ENCODE results near the gene CAP1.

Gene CAP1

DNA sequence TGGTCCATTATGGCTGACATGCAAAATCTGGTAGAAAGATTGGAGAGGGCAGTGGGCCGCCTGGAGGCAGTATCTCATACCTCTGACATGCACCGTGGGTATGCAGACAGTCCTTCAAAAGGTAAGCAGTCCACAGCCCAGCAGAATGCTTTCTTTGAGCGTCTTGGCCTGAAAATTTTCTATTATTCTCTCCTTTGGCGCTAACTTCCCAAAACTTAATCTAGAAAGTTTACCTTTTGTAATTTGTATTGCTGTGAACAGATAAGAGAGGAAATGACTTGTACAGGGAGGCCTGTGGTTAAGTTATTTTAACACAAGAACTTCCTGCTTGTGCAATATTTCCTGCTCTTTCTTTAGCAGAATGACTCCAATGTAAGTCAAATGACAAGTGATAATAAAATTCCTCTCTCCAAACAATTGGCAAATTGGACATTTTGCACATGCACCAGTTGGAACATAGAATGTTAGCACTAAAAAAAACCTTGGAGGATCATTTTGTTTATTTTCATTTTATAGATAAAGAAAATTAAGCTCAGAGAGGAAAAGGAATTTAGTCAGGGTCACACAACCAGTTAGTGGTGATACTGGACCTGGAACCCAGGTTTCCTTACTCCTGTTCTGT is 18.9 kb downstream of the CAP1 start:
- DNase-seq, result no peak

DNA sequence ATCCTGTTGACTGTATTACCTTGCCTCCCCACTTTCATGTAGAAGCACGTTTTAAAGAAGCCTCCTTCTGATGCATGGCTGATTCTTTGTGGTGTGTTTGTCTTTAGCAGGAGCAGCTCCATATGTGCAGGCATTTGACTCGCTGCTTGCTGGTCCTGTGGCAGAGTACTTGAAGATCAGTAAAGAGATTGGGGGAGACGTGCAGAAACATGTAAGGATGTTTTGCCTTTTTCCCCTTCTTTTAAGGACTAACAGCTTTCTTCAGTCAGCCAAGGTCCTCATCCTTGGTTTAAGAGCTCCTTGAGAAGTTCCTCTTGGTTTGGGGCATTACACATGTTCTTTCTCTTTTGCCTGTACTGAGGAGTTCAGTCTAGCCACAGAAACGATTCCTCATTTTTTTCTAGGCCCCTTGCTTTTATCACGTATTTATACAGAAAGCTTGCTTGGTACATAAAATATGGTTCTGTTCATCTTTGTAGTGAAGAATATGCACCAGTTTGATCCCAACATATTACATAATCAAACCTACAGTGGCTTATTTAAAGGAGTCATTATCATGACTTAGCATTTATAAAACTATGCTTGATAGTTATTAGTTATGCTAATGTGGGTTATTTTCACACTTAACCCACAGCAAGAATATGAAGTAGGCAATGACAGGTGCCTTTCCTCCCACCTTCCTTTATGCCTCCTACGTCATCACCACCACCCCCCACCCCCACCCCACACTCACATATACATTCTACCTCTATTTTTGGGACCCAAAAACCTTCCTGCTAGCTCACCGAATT is 19.6 kb downstream of the CAP1 start:
- DNase-seq, result no peak

DNA sequence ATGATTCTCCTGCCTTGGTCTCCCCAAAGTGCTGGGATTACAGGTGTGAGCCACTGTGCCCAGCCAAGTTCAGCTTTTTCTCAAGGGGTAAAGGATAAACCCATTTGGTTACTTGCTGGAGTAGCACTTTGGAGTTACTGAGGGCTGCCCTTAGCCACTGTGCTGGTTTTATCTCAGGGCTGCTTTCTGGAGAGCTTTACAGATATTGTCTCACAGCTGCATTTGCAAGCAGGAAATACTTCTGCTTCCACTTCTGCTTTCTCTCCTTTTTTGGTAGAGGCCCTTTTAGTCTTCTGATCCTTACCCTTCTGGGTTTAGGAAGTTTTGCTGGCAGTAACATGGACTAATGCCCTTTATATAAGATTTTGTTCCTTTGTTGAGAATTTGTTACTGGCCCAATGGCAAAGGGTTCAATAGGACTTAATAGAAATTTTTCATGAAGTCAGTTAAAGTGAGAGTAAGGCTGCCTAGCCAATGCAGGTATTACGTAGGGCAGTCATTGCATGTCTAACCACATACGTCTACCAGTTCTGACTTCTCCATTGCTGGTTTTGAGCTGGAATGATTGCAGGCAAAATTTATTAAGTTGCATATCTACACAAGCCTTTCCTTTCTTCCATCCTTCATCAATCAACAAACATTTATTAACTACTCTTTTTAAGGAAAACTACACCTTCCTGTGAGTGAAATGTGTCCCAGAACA is 24.4 kb downstream of the CAP1 start:
- no peak for DNase-seq

GRCh38 chr1:40067023-40067422 is 26.5 kb downstream of the CAP1 start:
- DNase-seq, result no peak

DNA sequence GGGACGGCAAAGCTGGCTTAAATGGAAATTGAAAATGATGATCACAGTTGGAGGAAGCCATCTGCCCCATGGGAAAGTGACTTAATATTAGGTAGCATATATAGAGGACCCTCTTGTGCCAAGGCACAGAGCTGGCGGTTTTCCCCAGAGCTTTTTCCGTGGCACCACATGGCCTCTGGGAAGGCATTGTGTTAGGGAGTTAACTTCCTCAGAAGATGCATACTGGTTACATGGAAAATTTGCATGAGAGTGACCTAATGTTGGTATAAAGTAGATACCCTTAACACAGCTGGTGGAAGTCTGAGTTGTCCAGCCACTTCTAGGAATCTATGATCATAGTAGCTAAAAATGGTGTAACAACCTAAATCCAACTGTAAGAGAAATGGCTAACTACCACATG is 27.3 kb downstream of the CAP1 start:
- no peak for DNase-seq

DNA sequence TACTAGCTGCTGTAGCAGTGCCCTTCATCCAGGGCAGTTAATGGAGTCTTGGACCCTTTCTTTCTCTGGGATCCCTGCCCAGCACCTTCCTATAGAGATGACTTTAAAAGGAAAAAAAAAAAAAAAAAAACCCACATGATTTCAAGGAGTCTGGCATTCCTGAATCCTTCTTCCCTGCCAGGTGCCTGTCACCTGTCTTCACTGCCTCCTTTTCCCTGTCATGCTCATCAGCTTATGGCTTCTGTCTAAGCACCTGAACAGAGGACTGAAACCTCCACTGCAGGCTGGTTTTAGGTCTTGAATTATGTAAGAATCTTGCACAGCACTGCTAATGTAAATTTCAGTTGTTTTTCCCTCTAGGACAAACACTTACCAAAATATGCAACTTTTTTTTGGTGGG is 31.6 kb downstream of the CAP1 start:
- DNase-seq, result no peak

DNA sequence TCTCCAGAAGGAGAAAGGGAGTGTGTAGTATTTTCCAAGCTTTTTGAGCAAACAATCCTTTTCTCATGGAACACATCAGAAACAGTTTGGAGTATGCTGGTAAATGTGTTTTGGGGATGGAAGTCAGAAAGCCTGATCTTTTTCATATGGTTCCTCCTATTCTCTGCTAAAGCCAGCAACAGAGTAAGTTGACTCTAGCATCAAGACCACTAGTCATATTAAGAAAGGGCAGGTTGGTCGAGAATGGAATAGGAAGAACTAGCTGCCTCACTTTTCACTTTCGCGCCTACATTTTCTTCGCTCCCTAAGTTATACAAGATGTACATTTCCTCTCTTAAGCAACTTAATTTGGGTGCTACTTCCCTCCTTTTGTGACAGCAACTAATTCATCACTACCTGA is 32.5 kb downstream of the CAP1 start:
- no peak for DNase-seq

DNA sequence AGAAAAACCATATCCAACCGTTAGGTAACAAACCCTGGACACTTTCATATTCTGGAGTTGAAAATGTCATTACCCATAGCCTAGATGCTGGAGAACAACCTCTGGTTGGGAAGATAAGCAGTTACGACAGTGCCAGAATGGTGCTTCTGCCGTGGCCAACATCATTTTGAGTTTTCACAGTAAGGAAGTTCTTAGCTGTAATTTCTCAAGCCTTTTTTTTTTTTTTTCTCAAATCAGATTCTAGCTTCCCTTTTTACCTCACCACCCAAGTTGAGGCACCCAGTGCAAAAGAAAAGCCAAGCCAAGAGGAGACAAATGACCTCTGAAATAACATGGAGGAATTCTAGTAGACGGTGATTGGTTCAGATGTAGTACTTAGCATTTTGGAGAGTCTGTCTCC is 34.7 kb downstream of the CAP1 start:
- no peak for DNase-seq

- DNase-seq, result no peak
These were observed 36.4 kb downstream of the CAP1 start for GRCh38 chr1:40076895-40077312.

DNA sequence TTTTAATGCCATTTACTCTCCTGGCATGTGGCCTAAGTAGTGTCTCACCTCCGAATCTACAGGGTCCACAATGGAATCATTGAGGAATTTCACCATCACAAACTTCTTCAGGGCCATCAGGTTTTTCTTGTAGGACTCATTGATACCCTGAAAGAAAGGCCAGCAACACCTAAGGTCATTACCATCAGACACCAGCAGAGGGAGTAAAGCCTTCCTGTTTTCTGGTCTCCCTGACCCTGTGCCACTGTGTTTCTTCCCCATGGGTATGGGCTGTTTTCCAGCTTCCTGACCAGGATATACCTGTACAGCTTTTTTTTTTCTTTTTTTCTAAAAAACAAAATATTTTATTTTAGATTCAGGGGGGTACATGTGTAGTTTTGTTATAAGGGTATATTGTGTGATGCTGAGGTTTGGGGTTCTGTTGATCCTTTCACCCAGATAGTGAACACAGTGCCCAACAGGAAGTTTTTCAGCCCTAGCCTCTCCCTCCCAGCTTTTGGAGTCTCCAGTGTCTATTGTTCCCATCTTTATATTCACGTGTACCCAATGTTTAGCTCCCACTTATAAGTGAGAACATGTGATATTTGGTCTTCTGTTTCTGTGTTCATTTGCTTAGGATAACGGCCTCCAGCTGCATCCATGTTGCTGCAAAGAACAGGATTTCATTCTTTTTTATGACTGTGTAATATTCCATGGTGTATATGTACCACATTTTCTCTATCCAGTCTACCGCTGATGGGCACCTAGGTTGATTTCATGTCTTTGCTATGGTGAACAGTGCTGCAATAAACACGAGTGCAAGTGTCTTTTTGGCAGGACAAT is 38.2 kb downstream of the CAP1 start:
- peak; percentile 34 for DNase-seq

- DNase-seq, result no peak
These were observed 39.4 kb downstream of the CAP1 start for GRCh38 chr1:40079774-40080400.

GRCh38 chr1:40081871-40082270 is 41.3 kb downstream of the CAP1 start:
- no peak for DNase-seq

DNA sequence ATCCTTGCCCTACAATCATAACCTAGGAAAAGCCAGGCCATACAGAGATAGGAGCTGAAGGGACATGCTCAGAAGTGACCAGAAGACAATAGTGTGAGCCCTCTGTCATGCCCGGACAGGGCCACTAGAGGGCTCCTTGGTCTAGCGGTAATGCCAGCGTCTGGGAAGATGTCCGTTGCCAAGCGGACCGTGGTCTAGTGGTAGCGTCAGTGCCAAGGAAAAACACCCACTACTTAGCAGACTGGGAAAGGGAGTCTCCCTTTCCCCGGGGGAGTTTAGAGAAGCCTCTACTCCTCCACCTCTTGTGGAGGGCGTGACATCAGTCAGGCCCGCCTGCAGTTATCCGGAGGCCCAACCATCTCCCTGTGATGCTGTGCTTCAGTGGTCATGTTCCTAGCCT is 44.2 kb downstream of the CAP1 start:
- DNase-seq, result peak; percentile 11

GRCh38 chr1:40090652-40091355 is 50.3 kb downstream of the CAP1 start:
- no peak for DNase-seq

GRCh38 chr1:40092241-40092640 is 51.7 kb downstream of the CAP1 start:
- DNase-seq, result no peak

GRCh38 chr1:40092706-40093639 is 52.4 kb downstream of the CAP1 start:
- no peak for DNase-seq

DNA sequence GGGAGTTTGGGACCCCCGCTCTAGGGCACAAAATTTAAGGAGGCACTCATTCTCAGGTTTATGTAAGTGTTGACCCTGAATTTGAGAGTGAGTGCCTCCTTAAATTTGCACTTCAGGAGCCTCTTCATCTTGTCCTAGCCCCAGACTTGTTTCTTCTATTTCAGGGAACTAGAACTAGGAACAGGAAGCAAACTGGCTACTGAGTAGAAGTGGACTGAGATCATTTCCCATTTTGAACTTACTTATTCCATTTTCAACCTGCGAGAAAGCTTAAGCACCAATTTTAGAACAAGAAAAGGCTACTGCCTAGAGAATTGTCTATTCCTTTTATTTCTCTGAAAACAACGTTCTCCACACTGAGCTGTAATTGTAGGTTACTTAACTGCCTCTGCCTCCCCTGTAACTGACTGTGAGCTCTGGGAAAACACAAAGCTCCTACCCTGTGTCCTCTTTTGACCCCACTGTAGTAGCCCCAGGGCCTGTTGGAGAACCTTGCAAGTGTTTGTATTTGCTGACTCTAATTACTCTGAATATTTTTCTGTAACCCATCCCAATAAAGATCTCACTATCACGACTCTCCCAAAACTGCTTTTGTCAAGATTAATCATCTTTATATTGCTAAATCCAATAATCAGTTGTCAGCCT is 54.1 kb downstream of the CAP1 start:
- DNase-seq, result no peak

DNA sequence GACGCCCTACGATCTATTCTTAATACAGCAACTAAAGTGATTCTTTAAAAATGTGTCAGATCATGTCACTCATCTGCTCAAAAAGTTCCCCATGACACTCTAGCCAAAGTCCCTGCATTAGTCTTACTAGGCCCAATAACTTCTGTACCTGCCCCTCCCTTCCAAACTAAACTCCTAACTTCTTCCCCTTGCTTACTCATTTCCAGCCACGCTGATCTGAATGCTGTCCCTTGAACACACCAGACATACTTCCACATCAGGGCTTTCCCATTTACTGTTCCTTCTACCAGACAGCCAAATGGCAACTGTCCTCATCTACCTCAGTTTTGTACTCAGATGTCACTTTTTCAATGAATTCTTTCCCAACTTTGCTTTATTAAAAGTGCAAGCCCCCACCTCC is 55.3 kb downstream of the CAP1 start:
- DNase-seq, result no peak

DNA sequence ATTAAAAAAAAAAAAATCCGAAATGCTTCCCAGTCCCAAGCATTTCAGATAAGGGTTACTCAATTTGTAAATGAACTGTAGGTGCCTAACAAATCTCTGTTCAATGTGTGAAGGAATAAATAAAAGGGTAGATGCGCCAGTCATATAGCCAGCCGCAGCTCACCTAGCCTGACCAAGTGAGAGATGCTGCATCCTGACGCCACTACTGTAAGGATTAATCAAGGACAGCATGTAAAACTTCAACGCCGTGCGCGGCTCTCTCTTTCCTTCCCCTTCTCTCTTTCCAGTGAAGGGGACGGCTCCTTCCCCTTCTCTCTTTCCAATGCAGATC is 56.1 kb downstream of the CAP1 start:
- no peak for DNase-seq

DNA sequence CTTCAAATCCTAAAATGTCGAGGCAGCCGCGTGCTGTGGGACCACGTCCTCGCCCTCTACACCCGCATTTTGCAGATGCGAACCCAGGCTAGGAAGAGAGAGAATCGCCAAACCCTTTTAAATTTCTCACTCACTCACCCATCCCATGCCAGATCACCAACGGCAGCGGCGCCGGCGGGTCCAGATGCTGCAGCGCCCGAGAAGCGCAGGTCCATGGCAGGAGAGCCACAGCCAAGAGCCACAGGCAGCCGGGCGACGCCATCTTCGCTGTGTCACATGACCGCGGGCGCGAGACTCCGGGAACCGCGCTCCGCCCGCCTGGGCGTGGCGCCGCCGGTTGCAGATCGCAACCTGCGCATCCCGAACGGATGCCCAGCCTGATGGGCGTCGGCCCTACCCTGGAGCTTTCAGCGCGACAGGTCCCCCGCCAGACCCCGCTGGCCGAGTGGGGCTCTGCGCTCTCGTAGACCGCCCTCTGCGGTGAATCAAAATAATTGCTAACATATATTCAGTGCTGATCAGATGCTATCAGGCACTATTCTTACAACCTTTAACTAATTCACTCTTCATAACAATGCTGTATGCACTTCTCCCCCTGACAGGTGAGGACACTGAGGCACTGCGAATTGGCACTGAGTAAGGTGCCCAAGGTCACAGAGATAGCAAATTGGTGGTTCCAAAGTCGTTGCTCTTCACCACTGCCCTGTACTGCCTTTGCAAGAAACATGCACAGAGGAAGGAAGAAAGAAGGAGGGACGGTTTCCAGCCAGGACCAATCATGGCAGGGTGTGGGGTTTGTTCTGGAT is 56.7 kb downstream of the CAP1 start, which contains the start of gene PPT1:
TSS of gene PPT1 (minus strand) at position 276 of the 806 bp plus-strand sequence. CDS start at position 262, 14 bp downstream.
- DNase-seq, result peak; percentile 69

Data from NCI-H1436 (cell line).